Spleen (tissue), 7 donors: ENCODE results near the gene EMX1.

Source experiments
- CTCF ChIP-seq, 11 experiments: fragments of 200-600 bp in 7 of 11; fragments of 450-650 bp in 4 of 11; sonication (generic) in 4 of 11; IDR thresholded peaks in 8 of 11; conservative IDR thresholded peaks in 3 of 11; 1 replicate in 7 of 11; 2 replicates in 4 of 11; pipeline versions ENCODE4 v1.4.0 to v1.8.0; 2016 to 2021; ENCODE audit warnings: antibody characterized with exemption in 11 of 11, inconsistent platforms in 4 of 11, mild to moderate bottlenecking in 1 of 11
- POLR2A ChIP-seq, 3 donors: fragments of 450-650 bp; IDR thresholded peaks; one replicate each; pipeline ENCODE4 v1.5.1; 2017; ENCODE audit warnings: antibody characterized with exemption in 3 of 3, mild to moderate bottlenecking in 1 of 3
- donor health status: DM: no; HTN: no; CAD: no; lungs with moderate emphysema.
- donor health status: DM: no; HTN: no; CAD: no.
- donor health status: DM: no; HTN: no; CAD: no.

- TF ChIP-seq CTCF (IDR thresholded peaks at IDR 0.05 in 8 of 11, conservative IDR thresholded peaks at IDR 0.05 in 3 of 11) (no peak), POLR2A (IDR thresholded peaks at IDR 0.05) (no peak)
Measured at GRCh38 chr2:72887032-72887739, 30.1 kb upstream of the EMX1 start, which contains the start of gene SPR.
